Measurements from ENCODE around the gene LANCL3.

DNA sequence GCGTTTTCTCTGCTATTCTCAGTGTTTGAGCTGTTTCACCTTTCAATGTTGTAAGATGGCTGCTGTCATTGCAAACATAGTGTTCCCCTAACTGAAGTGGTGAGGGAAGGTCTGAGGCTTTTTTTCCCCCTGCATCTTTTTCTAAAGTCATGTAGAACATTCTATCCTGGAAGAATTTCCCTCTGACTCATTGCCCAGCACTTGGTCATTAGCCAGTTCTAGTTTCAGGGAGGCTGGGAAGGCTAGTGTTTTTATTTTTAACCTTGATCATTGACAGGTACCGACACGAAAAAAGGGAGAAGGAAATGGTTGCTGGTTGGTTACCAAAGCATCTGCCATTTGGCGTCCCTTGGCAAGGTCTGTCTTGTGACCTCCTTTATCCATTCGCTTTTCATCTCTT lies 6.6 kb downstream of the LANCL3 start:
- TF ChIP-seq, protein P1, sequence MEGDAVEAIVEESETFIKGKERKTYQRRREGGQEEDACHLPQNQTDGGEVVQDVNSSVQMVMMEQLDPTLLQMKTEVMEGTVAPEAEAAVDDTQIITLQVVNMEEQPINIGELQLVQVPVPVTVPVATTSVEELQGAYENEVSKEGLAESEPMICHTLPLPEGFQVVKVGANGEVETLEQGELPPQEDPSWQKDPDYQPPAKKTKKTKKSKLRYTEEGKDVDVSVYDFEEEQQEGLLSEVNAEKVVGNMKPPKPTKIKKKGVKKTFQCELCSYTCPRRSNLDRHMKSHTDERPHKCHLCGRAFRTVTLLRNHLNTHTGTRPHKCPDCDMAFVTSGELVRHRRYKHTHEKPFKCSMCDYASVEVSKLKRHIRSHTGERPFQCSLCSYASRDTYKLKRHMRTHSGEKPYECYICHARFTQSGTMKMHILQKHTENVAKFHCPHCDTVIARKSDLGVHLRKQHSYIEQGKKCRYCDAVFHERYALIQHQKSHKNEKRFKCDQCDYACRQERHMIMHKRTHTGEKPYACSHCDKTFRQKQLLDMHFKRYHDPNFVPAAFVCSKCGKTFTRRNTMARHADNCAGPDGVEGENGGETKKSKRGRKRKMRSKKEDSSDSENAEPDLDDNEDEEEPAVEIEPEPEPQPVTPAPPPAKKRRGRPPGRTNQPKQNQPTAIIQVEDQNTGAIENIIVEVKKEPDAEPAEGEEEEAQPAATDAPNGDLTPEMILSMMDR (IDR thresholded peaks at IDR 0.05; ENCODE audit: poor library complexity) = no peak
- no peak for TF ChIP-seq EZH2 (IDR thresholded peaks at IDR 0.05; ENCODE audit: borderline replicate concordance)

Data from hepatocyte (in vitro differentiated cells).